Endometrium (tissue), 2 donors: ENCODE results near the gene PAK4.

Source experiments
- FAIRE-seq: peaks from 2 replicates; lab custom pipeline; 2012; peaks lifted over from hg19 to GRCh38; lab: Jason Lieb, UNC
- donor health status: control.
- donor health status: control.

Gene PAK4

DNA sequence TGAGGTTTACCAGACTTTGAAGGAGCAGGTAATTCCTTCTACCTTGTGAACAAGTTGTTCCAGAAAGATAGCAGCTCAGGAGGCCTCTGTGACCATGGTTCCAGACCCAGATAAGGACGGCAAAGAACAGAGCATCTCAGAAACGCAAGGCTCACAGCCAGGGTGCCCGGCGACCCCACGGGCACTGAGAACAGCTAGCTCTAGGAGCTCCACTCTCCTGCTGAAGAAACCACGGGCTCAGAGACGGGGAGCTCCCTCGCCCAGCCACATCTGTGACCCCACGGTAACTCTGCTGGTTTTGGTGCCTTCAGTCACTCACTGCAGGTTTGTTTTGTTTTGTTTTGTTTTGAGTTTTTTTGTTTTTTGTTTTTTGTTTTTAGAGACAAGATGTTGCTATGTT, 55.2 kb downstream of the PAK4 start:
- no peak for FAIRE-seq

DNA sequence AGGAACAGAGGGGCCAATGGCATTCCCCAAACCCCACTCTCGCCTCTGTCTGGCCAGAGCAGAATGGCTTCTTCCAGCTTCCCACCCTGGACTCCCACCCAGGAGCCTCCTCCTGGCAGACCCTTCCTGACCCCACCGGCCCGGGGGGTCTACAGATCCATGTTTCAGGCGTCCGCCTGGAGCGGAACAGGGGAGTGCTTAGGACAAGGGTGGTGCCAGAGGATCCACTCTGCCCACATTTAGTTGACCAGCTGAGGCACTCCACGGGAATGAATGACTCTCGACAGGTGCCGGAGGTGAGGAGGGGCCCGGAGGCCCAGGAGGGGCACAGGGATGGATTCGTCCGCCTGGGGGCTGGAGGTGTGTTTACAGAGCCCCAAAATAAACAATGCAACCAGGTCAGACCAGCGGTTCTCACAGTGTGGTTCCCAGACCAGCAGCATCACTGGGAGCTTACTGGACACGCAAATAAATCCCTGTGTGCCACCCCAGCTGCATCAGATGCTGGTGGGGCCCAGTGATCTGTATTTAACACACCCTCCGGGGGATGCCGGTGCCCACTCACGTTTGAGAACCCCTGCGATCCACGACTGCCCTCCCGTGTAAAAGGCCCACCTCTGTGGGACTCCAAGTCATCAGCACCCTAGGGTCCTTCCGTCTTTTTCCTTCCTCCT, 56.1 kb downstream of the PAK4 start:
- no peak for FAIRE-seq

DNA sequence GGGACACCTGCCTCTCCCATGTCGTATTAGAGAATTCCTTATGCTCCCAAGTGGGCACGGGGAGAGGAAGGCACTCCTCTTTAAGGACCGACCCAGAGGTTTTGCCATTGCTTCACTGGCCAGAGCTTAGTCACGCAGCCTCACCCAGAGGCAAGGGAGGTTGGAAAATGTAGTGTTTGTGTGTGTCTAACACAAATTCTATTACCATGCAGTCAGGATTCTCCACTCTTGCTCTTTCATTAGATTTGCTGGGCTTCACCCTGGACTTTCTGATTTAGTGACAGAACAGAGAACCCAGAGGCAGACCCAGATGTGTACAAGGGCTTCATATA, 56.6 kb downstream of the PAK4 start:
- FAIRE-seq = no peak

DNA sequence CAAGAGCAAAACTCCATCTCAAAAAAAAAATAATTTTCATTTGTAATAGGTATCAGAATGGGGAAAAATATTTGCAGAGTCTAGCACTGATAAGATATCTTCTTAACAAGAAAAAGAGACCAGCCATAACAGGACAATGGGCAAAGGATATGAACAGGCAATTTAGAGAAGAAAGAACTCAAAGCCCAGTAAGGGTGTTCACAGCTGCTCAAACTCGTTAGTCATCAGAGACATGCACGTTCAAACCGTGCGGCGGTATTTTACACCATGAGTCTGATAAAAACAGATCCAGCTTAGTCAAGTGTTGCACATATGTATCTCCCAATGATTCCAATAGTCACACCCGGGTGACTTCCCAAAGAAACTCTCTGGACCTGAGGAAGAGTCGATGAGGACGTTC, 57.5 kb downstream of the PAK4 start:
- FAIRE-seq = no peak

DNA sequence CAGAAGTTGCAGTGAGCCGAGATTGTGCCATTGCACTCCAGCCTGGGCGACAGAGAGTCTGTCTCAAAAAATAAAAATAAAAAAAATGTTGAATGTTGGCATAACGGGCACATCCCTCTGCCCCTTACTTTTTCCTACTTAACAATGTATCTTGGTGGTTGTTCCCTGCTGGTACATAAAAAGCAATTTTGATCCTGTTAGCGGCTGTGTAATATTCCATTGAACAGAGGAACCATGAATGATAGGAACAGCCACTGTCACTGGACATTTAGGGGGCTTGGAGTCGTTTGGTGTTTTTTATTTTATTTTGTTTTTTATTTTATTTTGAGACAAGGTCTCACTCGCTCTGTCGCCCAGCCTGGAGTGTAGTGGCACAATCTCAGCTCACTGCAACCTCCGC, 60.8 kb downstream of the PAK4 start:
- FAIRE-seq = no peak

DNA sequence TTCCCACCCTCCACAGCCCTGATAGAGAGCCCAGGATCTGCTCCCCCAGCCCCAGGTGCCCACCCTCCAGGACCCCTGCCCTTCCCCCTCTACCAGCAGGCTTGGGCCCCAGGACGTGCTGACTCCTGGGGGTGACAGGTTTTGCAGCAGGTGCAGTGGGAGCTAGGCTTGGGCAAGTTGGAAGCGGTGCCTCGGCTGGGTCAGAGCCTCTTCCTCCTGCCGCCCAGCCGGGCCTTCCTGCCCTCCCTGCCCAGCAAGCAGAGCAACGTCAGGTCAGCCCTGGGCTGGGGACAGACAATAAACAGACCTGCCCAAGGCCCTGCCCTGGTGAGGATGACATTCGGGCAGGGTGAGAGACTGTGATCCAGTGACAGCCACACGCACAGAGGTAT, 62.0 kb downstream of the PAK4 start:
- FAIRE-seq = no peak

DNA sequence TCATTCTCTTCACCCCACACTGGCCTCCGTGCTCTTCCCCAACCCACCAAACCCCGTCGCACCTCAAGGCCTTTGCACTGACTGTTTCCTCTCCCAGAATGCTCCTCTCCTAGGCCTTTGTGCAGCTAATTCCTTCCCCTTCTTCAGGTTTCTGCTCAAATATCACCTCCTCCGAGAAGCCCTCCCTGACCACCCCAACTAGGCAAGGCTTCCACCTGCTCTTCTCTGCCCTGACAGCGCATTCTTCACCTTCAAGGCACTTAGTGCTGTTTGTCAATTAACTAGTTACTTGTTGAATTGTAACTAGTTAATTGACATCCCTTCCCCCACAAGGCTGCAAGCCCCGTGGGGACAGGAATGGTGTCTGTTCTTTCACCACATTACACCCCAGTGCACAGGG, 63.4 kb downstream of the PAK4 start:
- no peak for FAIRE-seq

DNA sequence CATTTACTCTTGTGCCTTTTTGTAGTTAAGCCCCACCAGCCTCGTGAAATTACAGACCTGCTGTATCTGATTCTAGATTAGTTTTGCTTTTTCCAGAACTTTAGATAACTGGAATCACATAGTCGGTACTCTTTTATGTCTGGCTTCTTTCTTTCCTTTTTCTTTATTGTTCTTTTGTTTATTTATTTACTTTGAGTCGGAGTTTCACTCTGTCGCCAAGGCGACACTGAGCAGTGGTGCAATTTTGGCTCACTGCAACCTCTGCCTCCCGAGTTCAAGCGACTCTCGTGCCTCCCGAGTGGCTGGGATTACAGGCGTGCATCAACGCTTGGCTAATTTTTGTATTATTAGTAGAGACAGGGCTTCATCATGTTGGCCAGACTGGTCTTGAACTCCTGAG, 65.2 kb downstream of the PAK4 start:
- no peak for FAIRE-seq

DNA sequence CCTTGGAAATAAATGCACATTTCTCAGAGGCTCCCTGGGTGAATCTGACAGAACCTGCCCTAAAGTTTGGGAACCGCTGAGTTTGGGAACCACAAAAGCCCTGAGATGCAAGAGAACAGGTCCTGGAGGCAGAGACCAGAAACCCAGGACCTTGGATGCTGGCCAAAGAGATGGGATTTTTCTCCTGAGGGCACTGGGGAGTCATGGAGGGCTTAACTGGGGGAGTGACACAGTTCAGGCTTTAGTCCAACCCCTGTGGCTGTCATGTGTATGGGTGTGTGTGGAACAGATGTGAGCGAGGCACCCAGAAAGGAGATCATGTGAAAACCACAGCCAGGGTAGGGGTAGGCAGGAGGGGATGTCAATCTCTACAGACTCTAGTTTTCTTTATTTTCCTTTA, 67.3 kb downstream of the PAK4 start:
- FAIRE-seq = no peak

DNA sequence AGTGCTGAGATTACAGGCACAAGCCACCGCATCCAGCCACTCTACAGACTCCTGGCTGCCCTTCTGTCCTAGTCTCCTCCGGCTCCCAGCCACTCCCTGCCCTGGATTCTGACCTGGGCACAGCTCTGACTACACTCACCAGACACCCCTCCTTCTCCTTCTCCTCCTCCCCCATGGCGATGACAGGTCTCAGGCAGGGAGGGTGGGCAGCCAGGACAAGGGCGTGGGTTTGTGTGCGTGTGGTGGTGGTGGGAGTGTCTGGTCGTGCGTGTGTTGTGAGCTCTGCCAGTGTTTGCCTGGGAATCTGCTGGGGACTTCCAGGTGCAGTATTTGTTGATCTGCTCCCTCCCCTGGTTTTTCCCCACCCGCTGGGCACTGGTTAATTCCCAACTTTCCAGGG, 68.2 kb downstream of the PAK4 start:
- FAIRE-seq = no peak

DNA sequence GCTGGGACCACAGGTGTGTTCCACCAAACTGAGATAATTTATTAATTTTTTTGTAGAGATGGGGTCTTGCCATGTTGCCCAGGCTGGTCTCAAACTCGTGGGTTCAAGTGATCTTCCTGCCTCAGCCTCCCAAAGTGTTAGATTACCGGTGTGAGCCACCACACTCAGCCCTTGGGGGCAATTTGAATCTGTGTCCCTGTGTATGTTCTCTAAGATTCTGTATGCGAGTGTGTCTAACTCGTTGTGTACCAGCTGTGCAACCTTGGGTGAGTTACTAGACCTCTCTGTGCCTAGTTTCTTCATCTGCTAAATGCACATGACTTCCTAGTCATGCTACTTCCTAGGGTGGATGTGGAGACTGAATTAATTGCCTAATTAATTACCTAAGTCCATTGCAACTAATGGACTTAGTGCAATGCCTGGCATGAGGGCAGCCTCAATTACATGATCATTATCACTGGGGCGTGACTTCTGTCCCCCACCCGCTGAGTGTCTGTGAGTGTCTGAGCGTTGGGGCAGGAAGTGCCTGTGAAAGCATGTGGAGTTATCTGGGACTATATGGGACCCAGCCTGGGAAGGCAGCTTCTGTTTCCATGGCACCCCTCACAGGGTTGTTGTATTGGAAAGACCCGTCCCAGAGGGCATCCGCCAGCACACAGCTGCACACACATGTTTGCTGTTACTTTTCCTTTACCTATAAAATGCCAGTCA, 69.4 kb downstream of the PAK4 start:
- no peak for FAIRE-seq

DNA sequence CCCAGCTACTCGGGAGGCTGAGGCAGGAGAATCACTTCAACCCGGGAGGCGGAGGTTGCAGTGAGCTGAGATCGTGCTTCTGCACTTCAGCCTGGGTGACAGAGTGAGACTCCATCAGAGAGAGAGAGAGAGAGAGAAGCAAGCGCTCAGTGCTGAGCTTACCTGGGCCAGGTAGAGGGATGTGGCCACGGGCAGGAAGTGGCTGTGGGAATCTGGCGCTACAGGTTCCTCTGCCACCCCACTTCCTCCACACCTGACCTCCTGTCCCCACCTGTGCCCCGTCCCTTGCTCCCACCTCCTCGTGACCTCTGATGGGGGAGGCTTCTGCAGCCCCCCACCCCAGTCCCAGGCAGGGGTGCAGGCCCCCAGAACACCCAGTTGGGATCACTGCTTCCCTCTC, 70.2 kb downstream of the PAK4 start:
- no peak for FAIRE-seq

DNA sequence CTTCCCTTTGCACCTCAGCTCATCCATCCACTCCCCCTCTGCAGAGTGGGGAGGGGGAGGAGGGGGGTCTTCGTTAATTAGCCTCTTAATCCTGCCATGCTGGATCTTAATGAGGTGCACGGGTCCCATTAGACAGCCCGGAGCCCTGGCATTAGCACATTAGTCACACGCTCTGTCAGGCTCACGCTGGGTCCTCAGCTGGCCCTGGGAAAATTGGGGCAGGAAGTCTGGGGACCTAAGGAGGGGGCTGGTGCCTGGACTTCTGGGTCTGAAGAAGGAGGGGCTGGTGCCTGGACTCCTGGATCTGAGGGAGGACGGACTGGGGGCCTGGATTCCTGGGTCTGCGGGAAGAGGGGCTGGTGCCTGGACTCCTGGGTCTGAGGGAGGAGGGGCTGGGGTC, 70.7 kb downstream of the PAK4 start:
- FAIRE-seq = no peak

DNA sequence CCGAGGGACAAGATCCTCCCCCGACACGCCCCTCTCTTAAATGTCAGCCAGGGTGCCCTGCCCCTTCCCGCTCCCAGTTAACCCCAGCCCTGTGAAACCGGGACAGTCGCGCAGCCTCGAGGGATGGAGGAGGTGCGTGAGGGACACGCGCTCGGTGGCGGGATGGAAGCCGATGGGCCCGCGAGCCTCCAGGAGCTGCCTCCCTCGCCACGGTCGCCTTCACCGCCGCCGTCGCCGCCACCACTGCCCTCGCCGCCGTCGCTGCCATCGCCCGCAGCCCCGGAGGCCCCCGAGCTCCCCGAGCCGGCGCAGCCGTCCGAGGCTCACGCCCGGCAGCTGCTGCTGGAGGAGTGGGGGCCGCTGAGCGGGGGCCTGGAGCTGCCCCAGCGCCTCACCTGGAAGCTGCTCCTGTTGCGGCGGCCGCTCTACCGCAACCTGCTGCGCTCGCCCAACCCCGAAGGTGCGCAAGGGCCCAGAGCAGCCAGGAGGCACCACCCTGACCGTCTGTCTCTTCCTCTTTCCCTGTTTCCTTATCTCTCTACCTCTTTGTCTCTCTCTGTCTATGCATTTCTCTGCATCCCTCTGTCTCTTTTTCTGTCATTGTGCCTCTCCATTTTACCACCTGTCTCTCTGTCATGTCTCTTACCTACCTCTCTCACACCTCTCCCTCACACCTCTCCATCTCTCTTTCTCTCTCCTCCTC, 71.4 kb downstream of the PAK4 start, which contains the start of gene NCCRP1:
NCCRP1 (plus strand) TSS at position 105 of the 703 bp plus-strand sequence; CDS start at position 124, 19 bp downstream.
- FAIRE-seq = no peak

DNA sequence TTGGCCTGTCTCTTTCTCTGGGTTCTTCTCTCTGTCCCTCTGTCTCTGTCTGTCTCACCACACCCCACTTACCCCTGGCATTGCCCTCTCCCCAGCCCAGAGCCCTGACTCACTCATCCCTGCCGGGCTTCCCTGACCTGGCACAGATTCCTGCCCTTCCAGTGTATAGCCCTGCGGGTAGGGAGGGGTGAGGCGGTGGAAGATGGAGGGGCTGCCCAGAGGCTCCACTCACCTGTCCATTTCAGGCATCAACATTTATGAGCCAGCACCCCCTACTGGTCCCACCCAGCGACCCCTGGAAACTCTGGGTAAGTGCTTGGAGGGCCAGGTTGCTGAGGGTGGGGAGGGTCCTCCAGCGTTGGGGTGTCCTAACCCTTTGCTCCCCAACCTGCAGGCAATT, 72.2 kb downstream of the PAK4 start:
- FAIRE-seq = no peak

DNA sequence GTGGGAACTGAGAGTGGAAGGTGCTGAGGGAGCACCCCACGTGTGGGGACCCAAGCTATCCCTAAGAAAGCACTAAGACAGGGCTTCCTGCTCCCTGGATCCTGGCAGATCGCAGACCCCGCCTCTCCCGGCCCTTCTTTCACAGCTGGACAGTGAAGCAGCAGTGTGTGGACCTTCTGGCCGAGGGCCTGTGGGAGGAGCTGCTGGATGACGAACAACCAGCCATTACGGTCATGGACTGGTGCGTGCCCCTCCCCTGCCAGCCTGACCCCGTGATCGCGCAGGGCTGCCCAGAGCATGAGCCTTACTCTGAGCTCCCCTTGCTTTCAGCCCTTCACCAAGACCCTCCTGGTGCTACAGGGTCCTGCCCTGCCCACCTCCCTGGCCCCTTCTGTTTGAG, 73.4 kb downstream of the PAK4 start:
- FAIRE-seq = no peak

DNA sequence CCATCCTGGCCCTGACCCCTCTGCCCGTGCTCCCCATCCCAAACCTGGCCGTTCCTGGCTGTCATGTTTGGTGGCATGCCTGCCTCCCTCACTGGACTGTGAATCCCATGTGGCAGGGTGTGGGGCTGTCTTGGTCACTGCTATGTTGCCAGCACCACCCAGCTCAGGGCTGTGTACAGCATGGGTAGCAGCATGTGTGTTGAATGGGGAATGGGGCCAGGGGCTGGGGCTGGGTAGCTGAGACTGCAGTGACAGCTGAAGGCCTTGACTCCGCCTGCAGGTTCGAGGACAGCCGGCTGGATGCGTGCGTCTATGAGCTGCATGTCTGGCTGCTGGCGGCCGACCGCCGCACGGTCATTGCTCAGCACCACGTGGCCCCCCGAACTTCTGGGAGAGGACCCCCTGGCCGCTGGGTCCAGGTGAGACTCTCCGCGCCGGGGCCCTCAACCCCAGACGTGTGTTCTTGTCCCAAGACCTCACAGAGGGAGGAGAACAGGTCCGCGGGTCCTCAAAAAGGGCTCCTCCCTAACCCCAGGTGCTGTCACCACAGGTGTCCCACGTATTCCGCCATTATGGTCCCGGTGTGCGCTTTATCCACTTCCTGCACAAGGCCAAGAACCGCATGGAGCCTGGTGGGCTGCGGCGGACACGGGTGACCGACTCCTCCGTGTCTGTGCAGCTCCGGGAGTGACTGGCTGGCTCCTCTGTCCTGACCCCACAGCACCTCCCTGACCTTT, 74.6 kb downstream of the PAK4 start:
- FAIRE-seq = no peak

DNA sequence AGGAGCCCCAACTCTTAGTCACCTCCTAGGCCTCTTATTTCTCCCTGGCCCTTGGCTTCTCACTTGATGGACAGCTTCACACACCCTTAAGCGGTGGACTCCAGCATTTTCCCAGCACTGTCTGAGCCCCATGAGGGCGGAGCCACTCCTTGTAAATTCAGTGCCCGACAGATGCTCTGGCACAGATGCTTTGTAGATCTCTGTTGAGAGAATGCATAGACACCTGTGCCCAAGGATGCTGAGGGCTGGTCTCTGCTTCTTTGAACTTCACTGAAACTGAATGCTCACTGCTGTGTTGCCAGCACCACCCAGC, 75.2 kb downstream of the PAK4 start:
- FAIRE-seq = no peak

DNA sequence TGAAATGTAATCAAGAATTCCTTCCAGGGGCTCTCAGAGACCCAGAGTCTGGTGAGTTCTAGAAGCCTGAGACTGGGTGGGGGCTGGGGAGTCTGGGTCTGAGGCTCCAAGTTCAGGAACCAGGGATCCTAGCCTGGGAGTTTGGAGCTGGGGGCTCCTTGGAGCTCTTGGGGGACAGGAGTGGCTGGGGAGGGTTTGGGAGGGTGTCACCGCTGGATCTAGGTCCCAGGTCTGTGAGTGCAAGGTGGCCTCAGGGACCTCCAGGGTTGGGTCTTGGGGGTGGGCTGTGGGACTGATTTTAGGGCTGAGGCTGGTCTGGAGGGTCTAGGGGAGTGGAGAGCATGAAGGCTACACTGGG, 77.4 kb downstream of the PAK4 start:
- no peak for FAIRE-seq

DNA sequence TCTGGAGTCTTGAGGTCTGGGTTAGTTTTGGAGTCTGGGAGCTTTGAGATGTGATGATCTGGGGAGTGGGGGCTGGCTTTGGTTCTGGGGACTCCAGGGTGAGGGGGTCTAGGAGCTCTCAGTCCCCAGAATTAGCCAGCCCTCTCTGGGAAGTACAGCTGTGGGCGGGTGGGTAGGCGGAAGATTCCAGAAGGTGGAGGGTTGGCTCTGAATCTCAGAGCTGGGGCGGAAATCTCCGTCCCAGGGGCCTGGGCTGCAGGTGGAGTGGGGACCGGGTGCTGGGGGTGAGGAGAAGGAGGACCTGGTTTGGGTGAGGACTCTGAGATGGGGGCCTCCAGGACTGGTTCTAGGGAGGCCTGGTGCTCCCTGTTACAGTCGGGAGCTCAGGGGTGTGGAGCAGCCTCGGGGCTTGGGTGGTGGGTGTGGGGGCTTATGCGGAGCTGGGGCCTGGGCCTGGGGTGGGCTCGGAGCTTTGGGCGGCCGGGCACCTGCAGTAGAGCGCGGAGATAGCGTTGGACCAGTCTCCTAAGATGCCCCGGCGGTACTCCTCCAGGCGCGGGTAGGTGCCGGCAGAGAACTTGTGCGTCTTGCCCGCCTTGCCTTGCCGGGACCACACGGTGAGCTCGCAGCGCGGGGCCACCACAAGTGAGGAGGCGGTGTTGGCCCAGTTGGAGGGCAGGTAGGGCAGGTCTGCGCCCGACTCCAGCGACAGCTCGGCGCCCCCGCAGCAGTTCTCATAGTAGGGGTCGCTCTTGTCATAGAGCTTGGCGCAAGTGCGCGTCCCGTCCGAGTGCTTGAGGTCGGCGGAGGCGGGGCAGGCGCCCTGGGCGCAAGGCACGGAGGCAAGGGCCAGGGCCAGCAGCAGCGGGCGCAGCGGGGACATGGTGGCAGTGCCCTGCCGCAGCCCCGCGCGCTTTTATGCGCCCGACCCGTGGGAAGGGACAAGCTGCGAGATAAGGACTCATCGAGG, 78.1 kb downstream of the PAK4 start, which contains the start of gene SYCN:
SYCN (minus strand) TSS at position 892 of the 970 bp plus-strand sequence; CDS start at position 883, 9 bp downstream.
- no peak for FAIRE-seq

DNA sequence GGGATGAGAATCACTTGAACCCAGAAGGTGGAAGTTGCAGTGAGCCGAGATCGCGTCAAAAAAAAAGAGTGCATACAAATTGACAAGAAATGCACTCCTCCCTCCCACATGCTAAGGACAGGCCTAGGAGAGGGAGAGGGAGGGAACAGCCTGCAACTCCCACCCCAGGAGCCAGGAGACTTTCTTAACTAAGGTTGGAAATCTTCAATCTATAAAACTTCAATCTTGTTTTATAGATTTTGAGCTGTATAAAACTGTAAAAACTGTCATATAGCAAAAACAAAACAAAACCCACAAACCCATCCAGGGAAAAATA, 79.8 kb downstream of the PAK4 start:
- FAIRE-seq = no peak

DNA sequence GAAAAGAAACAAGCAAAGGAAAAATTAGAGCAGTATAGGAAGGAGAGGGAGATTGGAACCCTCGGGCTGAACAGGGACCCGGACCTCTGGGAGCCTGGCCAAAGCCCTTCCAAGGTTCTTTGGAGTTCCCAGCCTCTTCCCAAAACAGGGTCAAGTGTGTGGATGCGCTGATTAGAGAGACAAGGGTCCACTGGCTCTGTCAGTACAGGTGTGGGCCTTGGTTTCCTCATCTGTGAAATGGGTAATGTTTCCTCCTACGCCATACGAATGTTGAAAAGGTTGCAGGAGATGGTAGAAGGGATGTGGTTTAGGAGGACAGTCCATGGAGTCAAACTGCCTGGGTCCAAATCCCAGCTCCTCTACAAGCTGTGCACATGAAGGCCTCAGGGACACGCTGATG, 80.5 kb downstream of the PAK4 start:
- no peak for FAIRE-seq
